Tibial nerve (tissue), 4 donors: ENCODE measurements around the gene RAI1. TPM values are rescaled to one million over a fixed set of nuclear protein-coding genes. Genes with fewer than 3 reads are reported as not detected.
A peak's percentile ranks its signal among the peaks of the same experiment; 100 is the strongest.
"Not testable (repeated sequence)": the region's sequence is repeated elsewhere in the genome, so short reads cannot be mapped to it uniquely, and the experiment has no call there.

Experiments used
- DNase-seq, 2 donors: peaks; one replicate each; pipeline ENCODE4 v3.0.0-alpha.2; 2019; ENCODE audit warnings: low spot score in 2 of 2
- H3K27ac ChIP-seq, 4 donors: fragments of 200-600 bp; sonication (generic) in 3 of 4; one replicate each; pipeline ENCODE4 v1.5.1; 2017 to 2019; ENCODE audit warnings: mild to moderate bottlenecking in 1 of 4
- H3K27me3 ChIP-seq, 2 donors: fragments of 200-600 bp; sonication (generic) in 1 of 2; one replicate each; pipeline versions ENCODE4 v1.5.1 to v1.6.0; 2017 to 2019
- H3K36me3 ChIP-seq, 3 donors: fragments of 200-600 bp; sonication (generic); one replicate each; pipeline ENCODE4 v1.5.1; 2018 to 2019
- H3K4me1 ChIP-seq, 4 donors: fragments of 200-600 bp; sonication (generic) in 3 of 4; one replicate each; pipeline ENCODE4 v1.5.1; 2017 to 2019
- H3K4me3 ChIP-seq, 4 donors: fragments of 200-600 bp; sonication (generic) in 3 of 4; one replicate each; pipeline ENCODE4 v1.5.1; 2017 to 2019; ENCODE audit warnings: mild to moderate bottlenecking in 1 of 4, moderate library complexity in 1 of 4
- H3K9me3 ChIP-seq, 4 donors: fragments of 200-600 bp; sonication (generic) in 3 of 4; one replicate each; pipeline ENCODE4 v1.5.1; 2017 to 2019
- CTCF ChIP-seq, 5 experiments: fragments of 200-600 bp in 3 of 5; fragments of 450-650 bp in 2 of 5; sonication (generic) in 3 of 5; IDR thresholded peaks; one replicate each; pipeline ENCODE4 v1.5.1; 2016 to 2019; ENCODE audit warnings: antibody characterized with exemption in 5 of 5, mild to moderate bottlenecking in 3 of 5, moderate library complexity in 2 of 5
- EP300 ChIP-seq, 2 donors: sonication (generic); formaldehyde crosslinking; IDR thresholded peaks; one replicate each; pipeline ENCODE4 v1.6.1; 2017; ENCODE audit warnings: antibody characterized with exemption in 2 of 2, mild to moderate bottlenecking in 1 of 2
- POLR2A ChIP-seq, 2 donors: fragments of 450-650 bp; IDR thresholded peaks; one replicate each; pipeline ENCODE4 v1.6.1; 2017; ENCODE audit warnings: antibody characterized with exemption in 2 of 2, mild to moderate bottlenecking in 2 of 2, moderate library complexity in 2 of 2
- WGBS, 2 donors: methylation state at CpG; one replicate each; pipeline ENCODE4 v1.1.5; 2018; 5-methylcytosine and 5-hydroxymethylcytosine counted together
- total RNA-seq, 4 donors: library from RNA; depleted of rRNA; stranded (reverse); fragments of >200 nt; gene quantifications; one replicate each; pipeline ENCODE4 v1.1.0, GENCODE V29; 2016

RAI1 gene
- total RNA-seq, 4 donors from 2014 or later, result 32.9 to 52.7 (median 45.9) TPM

- no peak overlapping the region for H3K4me3 ChIP-seq
- H3K36me3 ChIP-seq, result peaks cover 0 to 56% (median 4%) of the 10 kb centered on the region in 3 donors
- H3K4me1 ChIP-seq, result peaks cover 0 to 20% (median 1%) of the 10 kb centered on the region in 4 donors
- H3K27me3 ChIP-seq, result no peaks in the 10 kb centered on the region
- 95 to 98% methylated on average over 3 of the region's 3 CpGs for WGBS, 2 donors
- no peak for DNase-seq
- H3K27ac ChIP-seq, result no peak overlapping the region
- H3K9me3 ChIP-seq, result no peaks in the 10 kb centered on the region
- TF ChIP-seq EP300 (IDR thresholded peaks at IDR 0.05) (no peak), CTCF (IDR thresholded peaks at IDR 0.05) (no peak), POLR2A (IDR thresholded peaks at IDR 0.05) (no peak)
Measured at GRCh38 chr17:17804007-17804406, 122.7 kb downstream of the RAI1 start.

- peak overlapping the region in 1 of 4 donors; percentile 12 for H3K27ac ChIP-seq
- no peak for DNase-seq
- peaks cover 0 to 25% (median 12%) of the 10 kb centered on the region in 4 donors for H3K4me1 ChIP-seq
- H3K9me3 ChIP-seq, result no peaks in the 10 kb centered on the region
- H3K4me3 ChIP-seq, result no peak overlapping the region
- TF ChIP-seq EP300 (IDR thresholded peaks at IDR 0.05) (no peak), CTCF (IDR thresholded peaks at IDR 0.05) (no peak), POLR2A (IDR thresholded peaks at IDR 0.05) (no peak)
- WGBS, 2 donors, result 74 to 88% methylated on average over 9 of the region's 9 CpGs
- H3K36me3 ChIP-seq, result peaks cover 0 to 45% (median 4%) of the 10 kb centered on the region in 3 donors
- no peaks in the 10 kb centered on the region for H3K27me3 ChIP-seq
Measured at GRCh38 chr17:17805575-17805974, 124.3 kb downstream of the RAI1 start.

GRCh38 chr17:17806035-17806434 lies 124.8 kb downstream of the RAI1 start:
- no peaks in the 10 kb centered on the region for H3K27me3 ChIP-seq

GRCh38 chr17:17806611-17807274 lies 125.5 kb downstream of the RAI1 start:
- Histone ChIP-seq H3K27me3 (no peaks in the 10 kb centered on the region), H3K4me1 (peaks cover 0 to 36% (median 22%) of the 10 kb centered on the region in 4 donors), H3K9me3 (no peaks in the 10 kb centered on the region), H3K27ac (peak overlapping the region in 1 of 4 donors; percentile 35), H3K36me3 (peaks cover 0 to 36% (median 4%) of the 10 kb centered on the region in 3 donors), H3K4me3 (no peak overlapping the region)
- 69 to 79% methylated on average over 16 of the region's 17 CpGs for WGBS, 2 donors
- no peak for TF ChIP-seq EP300 (IDR thresholded peaks at IDR 0.05)
- TF ChIP-seq CTCF (IDR thresholded peaks at IDR 0.05), result no peak
- TF ChIP-seq POLR2A (IDR thresholded peaks at IDR 0.05), result no peak
- DNase-seq, result no peak

More at GRCh38 chr17:17806035-17806434, 124.8 kb downstream of the RAI1 start:
- H3K9me3 ChIP-seq, result no peaks in the 10 kb centered on the region
- peaks cover 0 to 29% (median 17%) of the 10 kb centered on the region in 4 donors for H3K4me1 ChIP-seq
- TF ChIP-seq CTCF (IDR thresholded peaks at IDR 0.05) (no peak), EP300 (IDR thresholded peaks at IDR 0.05) (no peak)
- H3K27ac ChIP-seq, result peak overlapping the region in 1 of 4 donors; percentile 12
- no peak for DNase-seq
- no peak overlapping the region for H3K4me3 ChIP-seq
- H3K36me3 ChIP-seq, result peaks cover 0 to 41% (median 4%) of the 10 kb centered on the region in 3 donors
- WGBS, 2 donors, result 90 to 92% methylated on average over 4 of the region's 4 CpGs

- peaks cover 0 to 35% (median 4%) of the 10 kb centered on the region in 3 donors for H3K36me3 ChIP-seq
- TF ChIP-seq EP300 (IDR thresholded peaks at IDR 0.05) (no peak), POLR2A (IDR thresholded peaks at IDR 0.05) (no peak), CTCF (IDR thresholded peaks at IDR 0.05) (no peak)
- H3K27me3 ChIP-seq, result no peaks in the 10 kb centered on the region
- H3K4me1 ChIP-seq, result peaks cover 3 to 43% (median 29%) of the 10 kb centered on the region in 4 donors
- no peaks in the 10 kb centered on the region for H3K9me3 ChIP-seq
- no peak overlapping the region for H3K4me3 ChIP-seq
- no peak for DNase-seq
- WGBS, 2 donors, result 84 to 91% methylated on average over 4 to 5 of the region's 5 CpGs
- peak overlapping the region in 1 of 4 donors; percentile 35 for H3K27ac ChIP-seq
Measured at GRCh38 chr17:17807440-17807839, 126.2 kb downstream of the RAI1 start.

- not testable (repeated sequence) for H3K4me3 ChIP-seq, DNase-seq, H3K27me3 ChIP-seq, H3K9me3 ChIP-seq
- H3K4me1 ChIP-seq, result peaks cover 3 to 51% (median 32%) of the 10 kb centered on the region in 4 donors
- WGBS, 2 donors, result 94 to 95% methylated on average over 5 of the region's 5 CpGs
- peak overlapping the region in 1 of 4 donors; percentile 35 for H3K27ac ChIP-seq
- H3K36me3 ChIP-seq, result peaks cover 0 to 43% (median 4%) of the 10 kb centered on the region in 3 donors
Measured at GRCh38 chr17:17808200-17808599, 126.9 kb downstream of the RAI1 start.
